ENCODE measurements around the gene DDX3X.
"Not testable (repeated sequence)": the region's sequence is repeated elsewhere in the genome, so short reads cannot be mapped to it uniquely, and the experiment has no call there.

DDX3X gene

GRCh38 chrX:41391606-41392005, 57.6 kb downstream of the DDX3X start:
- Histone ChIP-seq H3K27ac (ENCODE audit: low read depth, low read length) (no peak overlapping the region), H3K27me3 (ENCODE audit: control insufficient read depth, insufficient read depth, low read length) (no peaks in the 10 kb centered on the region), H3K9ac (ENCODE audit: low read length) (no peak overlapping the region), H3K4me3 (ENCODE audit: low read depth, low read length) (no peak overlapping the region), H3K9me3 (ENCODE audit: control insufficient read depth, insufficient read depth, low read depth, low read length) (peaks cover 4% of the 10 kb centered on the region; the same call in 1 of the 2 replicates), H3K36me3 (ENCODE audit: control insufficient read depth, insufficient read depth, low read length) (no peaks in the 10 kb centered on the region), H3K4me1 (ENCODE audit: control insufficient read depth, insufficient read depth, low read length) (peaks cover 6% of the 10 kb centered on the region; the same call in 1 of the 2 replicates)

- Histone ChIP-seq H3K4me1 (ENCODE audit: control insufficient read depth, insufficient read depth, low read length) (no peaks in the 10 kb centered on the region), H3K9ac (ENCODE audit: low read length) (no peak overlapping the region), H3K27me3 (ENCODE audit: control insufficient read depth, insufficient read depth, low read length) (no peaks in the 10 kb centered on the region), H3K36me3 (ENCODE audit: control insufficient read depth, insufficient read depth, low read length) (no peaks in the 10 kb centered on the region), H3K9me3 (ENCODE audit: control insufficient read depth, insufficient read depth, low read depth, low read length) (peaks cover 9% of the 10 kb centered on the region; the same call in 1 of the 2 replicates), H3K27ac (ENCODE audit: low read depth, low read length) (no peak overlapping the region), H3K4me3 (ENCODE audit: low read depth, low read length) (no peak overlapping the region)
These were observed 60.3 kb downstream of the DDX3X start for GRCh38 chrX:41394293-41394692.

- no peaks in the 10 kb centered on the region for H3K27me3 ChIP-seq (ENCODE audit: control insufficient read depth, insufficient read depth, low read length)
These were observed 63.3 kb downstream of the DDX3X start for GRCh38 chrX:41397219-41397618.

GRCh38 chrX:41397768-41398167, 63.8 kb downstream of the DDX3X start:
- Histone ChIP-seq H3K36me3 (ENCODE audit: control insufficient read depth, insufficient read depth, low read length) (no peaks in the 10 kb centered on the region), H3K9me3 (ENCODE audit: control insufficient read depth, insufficient read depth, low read depth, low read length) (peaks cover 5% of the 10 kb centered on the region; the same call in 1 of the 2 replicates), H3K4me1 (ENCODE audit: control insufficient read depth, insufficient read depth, low read length) (no peaks in the 10 kb centered on the region), H3K4me3 (ENCODE audit: low read depth, low read length) (no peak overlapping the region), H3K27ac (ENCODE audit: low read depth, low read length) (no peak overlapping the region), H3K9ac (ENCODE audit: low read length) (no peak overlapping the region), H3K27me3 (ENCODE audit: control insufficient read depth, insufficient read depth, low read length) (no peaks in the 10 kb centered on the region)

More at GRCh38 chrX:41397219-41397618, 63.3 kb downstream of the DDX3X start:
- Histone ChIP-seq H3K36me3 (ENCODE audit: control insufficient read depth, insufficient read depth, low read length) (no peaks in the 10 kb centered on the region), H3K4me3 (ENCODE audit: low read depth, low read length) (no peak overlapping the region), H3K27ac (ENCODE audit: low read depth, low read length) (no peak overlapping the region), H3K4me1 (ENCODE audit: control insufficient read depth, insufficient read depth, low read length) (no peaks in the 10 kb centered on the region), H3K9me3 (ENCODE audit: control insufficient read depth, insufficient read depth, low read depth, low read length) (peaks cover 5% of the 10 kb centered on the region; the same call in 1 of the 2 replicates), H3K9ac (ENCODE audit: low read length) (no peak overlapping the region)

- H3K9ac ChIP-seq (ENCODE audit: low read length); H3K36me3 ChIP-seq (ENCODE audit: control insufficient read depth, insufficient read depth, low read length); H3K27me3 ChIP-seq (ENCODE audit: control insufficient read depth, insufficient read depth, low read length); H3K4me3 ChIP-seq (ENCODE audit: low read depth, low read length); H3K27ac ChIP-seq (ENCODE audit: low read depth, low read length); H3K9me3 ChIP-seq (ENCODE audit: control insufficient read depth, insufficient read depth, low read depth, low read length); H3K4me1 ChIP-seq (ENCODE audit: control insufficient read depth, insufficient read depth, low read length): not testable (repeated sequence)
These were observed 68.6 kb downstream of the DDX3X start for GRCh38 chrX:41402556-41402955.

GRCh38 chrX:41405551-41405950, 71.6 kb downstream of the DDX3X start:
- Histone ChIP-seq H3K9me3 (ENCODE audit: control insufficient read depth, insufficient read depth, low read depth, low read length) (no peaks in the 10 kb centered on the region; the same call in 1 of the 2 replicates), H3K27me3 (ENCODE audit: control insufficient read depth, insufficient read depth, low read length) (no peaks in the 10 kb centered on the region), H3K4me1 (ENCODE audit: control insufficient read depth, insufficient read depth, low read length) (no peaks in the 10 kb centered on the region), H3K4me3 (ENCODE audit: low read depth, low read length) (no peak overlapping the region), H3K9ac (ENCODE audit: low read length) (no peak overlapping the region), H3K27ac (ENCODE audit: low read depth, low read length) (no peak overlapping the region), H3K36me3 (ENCODE audit: control insufficient read depth, insufficient read depth, low read length) (no peaks in the 10 kb centered on the region)

GRCh38 chrX:41406201-41406600, 72.2 kb downstream of the DDX3X start:
- Histone ChIP-seq H3K9me3 (ENCODE audit: control insufficient read depth, insufficient read depth, low read depth, low read length) (no peaks in the 10 kb centered on the region; the same call in 1 of the 2 replicates), H3K27ac (ENCODE audit: low read depth, low read length) (no peak overlapping the region), H3K36me3 (ENCODE audit: control insufficient read depth, insufficient read depth, low read length) (no peaks in the 10 kb centered on the region), H3K9ac (ENCODE audit: low read length) (no peak overlapping the region), H3K27me3 (ENCODE audit: control insufficient read depth, insufficient read depth, low read length) (no peaks in the 10 kb centered on the region), H3K4me3 (ENCODE audit: low read depth, low read length) (no peak overlapping the region), H3K4me1 (ENCODE audit: control insufficient read depth, insufficient read depth, low read length) (no peaks in the 10 kb centered on the region)

- no peaks in the 10 kb centered on the region for H3K4me1 ChIP-seq (ENCODE audit: control insufficient read depth, insufficient read depth, low read length)
- H3K9me3 ChIP-seq (ENCODE audit: control insufficient read depth, insufficient read depth, low read depth, low read length), result no peaks in the 10 kb centered on the region; the same call in 1 of the 2 replicates
- no peaks in the 10 kb centered on the region for H3K36me3 ChIP-seq (ENCODE audit: control insufficient read depth, insufficient read depth, low read length)
- H3K4me3 ChIP-seq (ENCODE audit: low read depth, low read length), result no peak overlapping the region
- H3K27me3 ChIP-seq (ENCODE audit: control insufficient read depth, insufficient read depth, low read length), result no peaks in the 10 kb centered on the region
- no peak overlapping the region for H3K9ac ChIP-seq (ENCODE audit: low read length)
- H3K27ac ChIP-seq (ENCODE audit: low read depth, low read length), result no peak overlapping the region
These were observed 73.9 kb downstream of the DDX3X start for GRCh38 chrX:41407816-41408215.

- Histone ChIP-seq H3K27me3 (ENCODE audit: control insufficient read depth, insufficient read depth, low read length) (no peaks in the 10 kb centered on the region), H3K9ac (ENCODE audit: low read length) (no peak overlapping the region), H3K27ac (ENCODE audit: low read depth, low read length) (no peak overlapping the region), H3K4me1 (ENCODE audit: control insufficient read depth, insufficient read depth, low read length) (no peaks in the 10 kb centered on the region), H3K36me3 (ENCODE audit: control insufficient read depth, insufficient read depth, low read length) (no peaks in the 10 kb centered on the region), H3K4me3 (ENCODE audit: low read depth, low read length) (no peak overlapping the region), H3K9me3 (ENCODE audit: control insufficient read depth, insufficient read depth, low read depth, low read length) (no peaks in the 10 kb centered on the region; the same call in 1 of the 2 replicates)
These were observed 74.6 kb downstream of the DDX3X start for GRCh38 chrX:41408576-41408975.

GRCh38 chrX:41409006-41409405, 75.0 kb downstream of the DDX3X start:
- Histone ChIP-seq H3K36me3 (ENCODE audit: control insufficient read depth, insufficient read depth, low read length) (no peaks in the 10 kb centered on the region), H3K4me1 (ENCODE audit: control insufficient read depth, insufficient read depth, low read length) (no peaks in the 10 kb centered on the region), H3K27me3 (ENCODE audit: control insufficient read depth, insufficient read depth, low read length) (no peaks in the 10 kb centered on the region), H3K27ac (ENCODE audit: low read depth, low read length) (no peak overlapping the region), H3K9me3 (ENCODE audit: control insufficient read depth, insufficient read depth, low read depth, low read length) (peaks cover under 1% of the 10 kb centered on the region), H3K9ac (ENCODE audit: low read length) (no peak overlapping the region), H3K4me3 (ENCODE audit: low read depth, low read length) (no peak overlapping the region)

GRCh38 chrX:41411222-41411621, 77.3 kb downstream of the DDX3X start:
- H3K4me3 ChIP-seq (ENCODE audit: low read depth, low read length); H3K9ac ChIP-seq (ENCODE audit: low read length); H3K27ac ChIP-seq (ENCODE audit: low read depth, low read length); H3K9me3 ChIP-seq (ENCODE audit: control insufficient read depth, insufficient read depth, low read depth, low read length); H3K36me3 ChIP-seq (ENCODE audit: control insufficient read depth, insufficient read depth, low read length); H3K27me3 ChIP-seq (ENCODE audit: control insufficient read depth, insufficient read depth, low read length); H3K4me1 ChIP-seq (ENCODE audit: control insufficient read depth, insufficient read depth, low read length): not testable (repeated sequence)
